Activated T-cell treated with anti-CD3 and anti-CD28 coated beads, Interleukin-2, amount 50 U/mL, for 24 hours (primary cell): ENCODE measurements around the gene MSANTD4.

ENCODE experiments used
- DNase-seq: peaks from one replicate; pipeline ENCODE4 v3.0.0-alpha.2; 2020
- H3K27ac Mint-ChIP-seq: 2 replicates; pipeline ENCODE4 v1.8.0; 2020; ENCODE audit warnings: mild to moderate bottlenecking, mixed read lengths
- H3K27me3 Mint-ChIP-seq: 2 replicates; pipeline ENCODE4 v1.8.0; 2020; ENCODE audit warnings: mixed read lengths
- H3K36me3 Mint-ChIP-seq: 2 replicates; pipeline ENCODE4 v1.8.0; 2020; ENCODE audit warnings: low read depth, mixed read lengths
- H3K4me1 Mint-ChIP-seq: 2 replicates; pipeline ENCODE4 v1.8.0; 2020; ENCODE audit warnings: low read depth, mixed read lengths
- H3K4me3 Mint-ChIP-seq: 2 replicates; pipeline ENCODE4 v1.8.0; 2020; ENCODE audit warnings: mild to moderate bottlenecking, moderate library complexity, mixed read lengths
- H3K9me3 Mint-ChIP-seq: 2 replicates; pipeline ENCODE4 v1.8.0; 2020; ENCODE audit warnings: mixed read lengths

Gene MSANTD4

DNA sequence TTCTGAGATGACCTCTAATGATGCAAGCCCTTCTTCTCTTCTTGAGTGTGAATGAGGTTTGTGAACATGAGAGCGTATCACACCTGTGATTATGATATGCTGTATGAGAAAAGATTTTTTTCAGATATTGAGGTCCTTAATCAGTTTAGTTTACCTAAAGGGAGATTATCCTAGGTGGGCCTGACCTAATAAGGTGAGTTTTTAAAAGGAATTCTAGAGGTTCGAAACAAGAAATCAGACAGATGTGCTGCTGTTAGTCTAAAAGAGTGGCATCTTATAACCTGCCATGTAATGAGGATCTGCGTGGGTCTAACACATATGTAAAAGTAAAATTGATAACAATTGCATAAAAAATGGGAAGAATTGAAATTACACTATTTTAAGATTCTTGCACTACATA lies 33.8 kb downstream of the MSANTD4 start:
- H3K9me3 Mint-ChIP-seq: peaks cover 4% of the 10 kb centered on the region
- no peak overlapping the region for H3K4me3 Mint-ChIP-seq
- peaks cover 6% of the 10 kb centered on the region for H3K36me3 Mint-ChIP-seq
- H3K27me3 Mint-ChIP-seq: no peaks in the 10 kb centered on the region
- no peak overlapping the region for H3K27ac Mint-ChIP-seq
- DNase-seq: no peak
- no peaks in the 10 kb centered on the region for H3K4me1 Mint-ChIP-seq

GRCh38 chr11:105986554-105986953 lies 35.5 kb downstream of the MSANTD4 start:
- no peak overlapping the region for H3K4me3 Mint-ChIP-seq
- peaks cover 2% of the 10 kb centered on the region for H3K27me3 Mint-ChIP-seq
- no peak for DNase-seq
- no peaks in the 10 kb centered on the region for H3K4me1 Mint-ChIP-seq
- H3K9me3 Mint-ChIP-seq: peaks cover 2% of the 10 kb centered on the region
- no peak overlapping the region for H3K27ac Mint-ChIP-seq
- no peaks in the 10 kb centered on the region for H3K36me3 Mint-ChIP-seq

- no peak for DNase-seq
- no peak overlapping the region for H3K4me3 Mint-ChIP-seq
- H3K4me1 Mint-ChIP-seq: no peaks in the 10 kb centered on the region
- H3K27ac Mint-ChIP-seq: no peak overlapping the region
- H3K27me3 Mint-ChIP-seq: peaks cover 6% of the 10 kb centered on the region
- H3K9me3 Mint-ChIP-seq: peaks cover 3% of the 10 kb centered on the region
- H3K36me3 Mint-ChIP-seq: no peaks in the 10 kb centered on the region
Observed at GRCh38 chr11:105979997-105980703, 41.9 kb downstream of the MSANTD4 start.

GRCh38 chr11:105975128-105975527 lies 46.9 kb downstream of the MSANTD4 start:
- H3K27ac Mint-ChIP-seq: no peak overlapping the region
- H3K4me1 Mint-ChIP-seq: no peaks in the 10 kb centered on the region
- H3K36me3 Mint-ChIP-seq: no peaks in the 10 kb centered on the region
- H3K27me3 Mint-ChIP-seq: peaks cover 3% of the 10 kb centered on the region
- no peak overlapping the region for H3K4me3 Mint-ChIP-seq
- DNase-seq: no peak
- no peaks in the 10 kb centered on the region for H3K9me3 Mint-ChIP-seq

DNA sequence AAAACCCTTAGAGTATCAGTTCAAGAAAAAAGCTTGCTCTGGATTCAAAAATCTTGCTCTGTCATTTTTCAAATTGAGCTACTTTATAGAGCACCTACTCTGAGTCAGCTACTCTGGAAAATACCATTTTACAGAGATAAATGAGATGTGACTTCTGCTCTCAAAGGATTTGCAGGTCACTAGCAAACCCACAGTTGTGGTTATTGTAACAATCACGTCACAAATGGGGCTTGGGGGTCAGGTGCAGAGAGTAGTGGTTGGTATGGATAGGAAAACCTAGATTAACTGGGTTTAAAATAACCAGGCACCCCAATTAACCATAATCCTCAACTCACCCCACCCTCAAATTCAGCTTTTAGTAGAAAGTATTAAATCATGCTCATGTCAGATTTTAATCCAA lies 52.3 kb downstream of the MSANTD4 start:
- Mint-ChIP-seq H3K36me3 (no peaks in the 10 kb centered on the region), H3K9me3 (no peaks in the 10 kb centered on the region), H3K4me1 (no peaks in the 10 kb centered on the region), H3K27me3 (no peaks in the 10 kb centered on the region), H3K4me3 (no peak overlapping the region), H3K27ac (no peak overlapping the region)
- DNase-seq: no peak

GRCh38 chr11:105968021-105968697 lies 53.9 kb downstream of the MSANTD4 start:
- H3K4me3 Mint-ChIP-seq: no peak overlapping the region

GRCh38 chr11:105960252-105961245 lies 61.5 kb downstream of the MSANTD4 start:
- Mint-ChIP-seq H3K27ac (no peak overlapping the region), H3K9me3 (peaks cover 7% of the 10 kb centered on the region), H3K4me3 (no peak overlapping the region), H3K36me3 (no peaks in the 10 kb centered on the region), H3K27me3 (peaks cover 6% of the 10 kb centered on the region), H3K4me1 (no peaks in the 10 kb centered on the region)
- DNase-seq: no peak

More at GRCh38 chr11:105968021-105968697, 53.9 kb downstream of the MSANTD4 start:
- no peak overlapping the region for H3K27ac Mint-ChIP-seq
- H3K36me3 Mint-ChIP-seq: no peaks in the 10 kb centered on the region
- no peaks in the 10 kb centered on the region for H3K9me3 Mint-ChIP-seq
- DNase-seq: no peak
- no peaks in the 10 kb centered on the region for H3K27me3 Mint-ChIP-seq
- H3K4me1 Mint-ChIP-seq: no peaks in the 10 kb centered on the region
